IPS DF 6.9 (cell line): Measurements from ENCODE around the gene TOX2.

ENCODE experiments used
- DNase-seq: peaks from one replicate; pipeline ENCODE4 v3.0.0-alpha.2; 2013; ENCODE audit warnings: low read depth, low spot score
- H3K27ac ChIP-seq: one replicate; pipeline ENCODE4 v1.5.1; 2013; ENCODE audit warnings: low read length, control low read depth
- H3K27me3 ChIP-seq: 2 replicates; pipeline ENCODE4 v1.6.1; 2013; ENCODE audit warnings: mild to moderate bottlenecking, low read length; ENCODE audit not compliant: control insufficient read depth, insufficient read depth
- H3K36me3 ChIP-seq: 2 replicates; pipeline ENCODE4 v1.6.1; 2013; ENCODE audit warnings: low read length; ENCODE audit not compliant: control insufficient read depth, insufficient read depth
- H3K4me1 ChIP-seq: 2 replicates; pipeline ENCODE4 v1.6.1; 2013; ENCODE audit warnings: low read length; ENCODE audit not compliant: control insufficient read depth, insufficient read depth
- H3K4me3 ChIP-seq: 2 replicates; pipeline ENCODE4 v1.5.1; 2013; ENCODE audit warnings: mild to moderate bottlenecking, low read length
- H3K9me3 ChIP-seq: 2 replicates; pipeline ENCODE4 v1.6.1; 2013; ENCODE audit warnings: low read length, inconsistent platforms; ENCODE audit not compliant: control insufficient read depth, insufficient read depth
- WGBS: extraction: QIAGEN DNeasy Blood & Tissue Kit; methylation state at CpG from one replicate; pipeline ENCODE4 v1.1.7; 2013; ENCODE audit warnings: mixed read lengths, missing lambda C conversion rate; ENCODE audit not compliant: insufficient read length, insufficient coverage; 5-methylcytosine and 5-hydroxymethylcytosine counted together

Gene TOX2

DNA sequence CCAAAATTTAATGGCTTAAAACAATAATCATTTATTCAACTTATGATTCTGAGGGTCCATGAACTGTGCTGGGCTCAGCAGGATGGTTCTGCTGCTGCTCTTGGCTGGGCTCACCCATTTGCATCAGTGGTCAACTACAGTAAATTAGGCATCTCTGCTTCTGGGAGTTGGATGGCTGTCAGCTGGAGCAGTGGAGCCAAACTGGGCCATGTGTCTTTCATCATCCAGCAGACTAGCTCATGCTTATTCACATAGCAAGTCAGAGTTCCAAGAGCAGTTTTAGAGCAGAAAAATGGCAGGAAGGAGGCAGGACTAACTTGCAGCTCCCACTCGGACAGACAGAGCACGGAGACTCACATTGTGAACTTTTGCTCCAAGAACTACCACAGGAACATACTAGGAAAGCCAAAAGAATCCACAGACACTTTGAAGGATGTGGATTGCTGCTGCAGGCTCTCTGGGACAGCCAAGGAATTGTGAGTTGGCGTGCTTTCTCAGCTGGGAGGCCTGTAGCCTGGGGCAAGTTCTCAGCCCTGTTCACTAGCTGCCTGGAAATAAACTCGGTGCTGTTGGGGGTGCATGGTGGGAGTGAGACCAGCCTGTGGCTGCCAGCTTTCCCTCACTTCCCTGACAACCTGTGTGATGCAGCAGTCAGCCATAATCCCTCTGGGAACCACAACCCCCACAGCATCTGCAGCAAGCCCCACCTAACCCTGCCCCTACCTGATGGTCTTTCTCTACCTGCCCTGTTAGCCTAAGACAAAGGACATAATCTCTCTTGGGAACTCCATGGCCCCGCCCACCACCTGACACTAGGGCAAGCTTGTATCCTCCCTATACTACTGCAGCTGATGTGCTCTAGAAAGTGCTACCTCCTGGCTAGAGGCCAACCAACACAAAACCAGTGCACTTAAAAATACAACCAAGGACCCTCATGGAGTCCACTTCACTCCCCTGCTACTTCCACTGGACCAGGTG, 143.3 kb downstream of the TOX2 start:
- no CpG with 5 or more reads among the region's 5 CpGs for WGBS
- H3K27me3 ChIP-seq: no peaks in the 10 kb centered on the region
- no peak overlapping the region for H3K27ac ChIP-seq
- no peaks in the 10 kb centered on the region for H3K4me1 ChIP-seq
- H3K9me3 ChIP-seq: no peaks in the 10 kb centered on the region
- H3K4me3 ChIP-seq: no peak overlapping the region
- DNase-seq: no peak
- H3K36me3 ChIP-seq: no peaks in the 10 kb centered on the region

- Histone ChIP-seq H3K4me3 (no peak overlapping the region), H3K9me3 (no peaks in the 10 kb centered on the region), H3K27ac (no peak overlapping the region), H3K36me3 (no peaks in the 10 kb centered on the region), H3K27me3 (no peaks in the 10 kb centered on the region), H3K4me1 (no peaks in the 10 kb centered on the region)
- WGBS: no CpG with 5 or more reads among the region's 17 CpGs
- DNase-seq: no peak
Measured at GRCh38 chr20:44064501-44065400, 150.1 kb downstream of the TOX2 start.

DNA sequence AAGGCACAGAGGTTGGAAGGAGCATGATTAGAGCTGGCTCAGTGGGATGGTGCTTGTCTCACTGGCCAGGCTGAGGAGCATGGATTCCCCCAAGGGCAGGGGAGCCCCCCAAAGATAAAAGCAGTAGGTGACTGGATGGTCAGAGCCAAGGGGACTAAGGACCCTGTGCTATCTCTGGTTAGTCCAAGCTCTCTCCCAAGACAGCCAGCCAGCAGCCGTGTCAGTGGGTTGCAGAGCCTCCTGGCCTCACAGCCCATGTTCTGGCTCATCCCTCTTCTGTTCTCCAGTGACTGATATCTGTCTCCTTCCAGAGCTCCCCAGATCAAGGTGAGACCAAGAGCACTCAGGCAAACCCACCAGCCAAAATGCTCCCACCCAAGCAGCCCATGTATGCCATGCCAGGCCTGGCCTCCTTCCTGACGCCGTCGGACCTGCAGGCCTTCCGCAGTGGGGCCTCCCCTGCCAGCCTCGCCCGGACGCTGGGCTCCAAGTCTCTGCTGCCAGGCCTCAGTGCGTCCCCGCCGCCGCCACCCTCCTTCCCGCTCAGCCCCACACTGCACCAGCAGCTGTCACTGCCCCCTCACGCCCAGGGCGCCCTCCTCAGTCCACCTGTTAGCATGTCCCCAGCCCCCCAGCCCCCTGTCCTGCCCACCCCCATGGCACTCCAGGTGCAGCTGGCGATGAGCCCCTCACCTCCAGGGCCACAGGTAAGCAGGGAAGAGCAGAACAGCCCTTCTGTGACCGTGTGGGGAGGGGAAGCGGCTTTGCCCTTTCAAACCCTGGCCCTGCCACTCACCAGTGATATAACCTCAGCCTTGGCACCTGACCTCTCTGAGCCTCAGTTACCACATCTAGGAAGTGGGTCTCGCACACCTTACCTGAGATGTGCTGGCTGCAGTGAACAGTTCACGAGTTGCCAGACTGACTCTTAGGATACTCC, 151.0 kb downstream of the TOX2 start:
- Histone ChIP-seq H3K27ac (no peak overlapping the region), H3K36me3 (no peaks in the 10 kb centered on the region), H3K4me1 (no peaks in the 10 kb centered on the region), H3K9me3 (no peaks in the 10 kb centered on the region), H3K4me3 (no peak overlapping the region), H3K27me3 (no peaks in the 10 kb centered on the region)
- DNase-seq: no peak
- no CpG with 5 or more reads among the region's 20 CpGs for WGBS

DNA sequence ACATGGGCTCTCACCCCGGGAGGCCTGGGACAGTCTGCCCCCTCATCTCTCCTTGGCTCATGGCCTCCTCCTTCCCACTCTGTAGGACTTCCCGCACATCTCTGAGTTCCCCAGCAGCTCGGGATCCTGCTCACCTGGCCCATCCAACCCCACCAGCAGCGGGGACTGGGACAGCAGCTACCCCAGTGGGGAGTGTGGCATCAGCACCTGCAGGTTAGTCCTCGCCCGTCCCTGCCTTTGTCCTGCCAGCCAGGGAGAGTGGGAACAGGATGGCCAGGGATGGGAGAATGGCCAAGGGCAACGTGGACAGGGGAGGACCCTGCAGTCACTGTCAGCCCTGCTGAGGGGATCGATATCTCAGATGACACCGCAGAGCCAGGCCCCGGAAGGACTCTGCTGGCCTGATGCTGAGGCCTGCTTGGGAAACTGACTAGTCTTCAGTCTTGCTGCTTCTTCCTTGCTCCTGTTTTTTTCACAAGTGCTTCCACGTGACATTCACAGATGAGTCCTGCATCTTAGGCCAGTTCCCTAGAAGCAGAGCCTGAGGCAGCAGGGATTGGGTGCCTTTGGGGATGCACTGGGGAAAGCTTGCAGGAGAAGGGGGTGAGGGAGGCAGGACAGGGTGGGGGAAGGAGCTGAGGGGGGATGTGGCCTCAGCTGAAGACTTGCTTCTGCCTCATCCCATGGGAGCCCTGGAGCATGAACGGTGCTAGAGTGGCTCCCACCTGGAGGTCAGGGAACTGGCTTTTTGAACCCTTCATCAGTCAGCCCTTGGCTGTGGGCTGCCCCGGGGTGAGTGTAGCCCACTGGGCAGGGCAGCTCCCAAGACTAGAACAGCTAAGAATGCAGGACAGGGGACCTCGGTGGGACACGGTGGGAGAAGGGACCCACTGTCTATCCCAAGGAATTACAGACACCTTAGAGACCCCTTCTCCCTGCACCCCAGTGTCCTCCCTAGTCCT, 152.3 kb downstream of the TOX2 start:
- Histone ChIP-seq H3K4me3 (no peak overlapping the region), H3K27ac (no peak overlapping the region), H3K27me3 (no peaks in the 10 kb centered on the region), H3K4me1 (no peaks in the 10 kb centered on the region; the same call in 1 of the 2 replicates), H3K9me3 (no peaks in the 10 kb centered on the region), H3K36me3 (no peaks in the 10 kb centered on the region)
- no CpG with 5 or more reads among the region's 15 CpGs for WGBS
- DNase-seq: no peak

- Histone ChIP-seq H3K4me1 (no peaks in the 10 kb centered on the region; the same call in 1 of the 2 replicates), H3K27ac (no peak overlapping the region), H3K36me3 (no peaks in the 10 kb centered on the region), H3K27me3 (no peaks in the 10 kb centered on the region), H3K9me3 (no peaks in the 10 kb centered on the region), H3K4me3 (no peak overlapping the region)
- no CpG with 5 or more reads among the region's 15 CpGs for WGBS
- DNase-seq: no peak
Measured at GRCh38 chr20:44067650-44068081, 153.0 kb downstream of the TOX2 start.

- H3K4me1 ChIP-seq: no peaks in the 10 kb centered on the region; the same call in 1 of the 2 replicates
- no peaks in the 10 kb centered on the region for H3K36me3 ChIP-seq
- no peak for DNase-seq
- H3K27me3 ChIP-seq: no peaks in the 10 kb centered on the region
- no peak overlapping the region for H3K4me3 ChIP-seq
- H3K9me3 ChIP-seq: no peaks in the 10 kb centered on the region
- no peak overlapping the region for H3K27ac ChIP-seq
- no CpG with 5 or more reads among the region's 30 CpGs for WGBS
Measured at GRCh38 chr20:44068316-44069201, 153.9 kb downstream of the TOX2 start.

DNA sequence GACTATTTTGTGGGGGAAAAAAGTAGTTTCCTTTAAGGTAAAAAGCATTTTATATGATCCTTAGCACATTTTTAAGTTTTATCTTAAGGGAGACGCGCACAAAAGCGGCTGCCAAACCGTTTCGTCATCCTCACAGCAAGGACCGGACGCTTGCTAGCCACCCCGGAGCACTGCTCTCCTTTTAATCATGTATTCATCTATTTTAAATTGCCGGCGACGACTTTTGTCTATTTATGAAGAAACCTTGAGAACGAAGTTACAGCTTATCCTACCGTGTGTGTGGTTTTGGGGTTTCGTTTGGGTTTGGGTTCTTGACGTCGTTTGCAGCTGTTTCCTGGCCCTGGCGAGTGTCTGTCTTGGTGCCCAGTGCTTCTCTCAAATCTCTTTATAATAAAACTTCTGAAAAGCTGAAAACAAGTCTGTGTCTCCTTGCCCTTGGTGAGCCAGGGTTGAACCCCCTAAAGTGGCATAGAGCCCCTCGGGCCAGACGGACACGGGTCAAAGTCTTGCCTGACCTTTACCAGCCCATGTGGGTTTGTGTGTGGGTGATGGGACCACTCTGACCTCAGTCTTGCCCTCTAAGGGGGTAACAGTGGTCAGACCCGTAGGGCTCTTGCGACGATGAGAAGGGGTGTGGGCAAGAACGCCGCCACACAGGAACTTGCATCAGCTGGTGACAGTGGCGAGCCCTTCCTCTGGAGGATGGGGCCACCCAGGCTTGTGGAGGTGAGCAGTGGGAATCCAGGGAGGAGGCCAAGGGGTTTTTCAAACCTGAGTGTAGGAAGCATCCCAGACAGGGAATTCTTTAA, 154.8 kb downstream of the TOX2 start:
- H3K4me3 ChIP-seq: no peak overlapping the region
- H3K9me3 ChIP-seq: no peaks in the 10 kb centered on the region
- no peak overlapping the region for H3K27ac ChIP-seq
- no peak for DNase-seq
- no peaks in the 10 kb centered on the region for H3K36me3 ChIP-seq
- WGBS: no CpG with 5 or more reads among the region's 26 CpGs
- no peaks in the 10 kb centered on the region; the same call in 1 of the 2 replicates for H3K4me1 ChIP-seq
- H3K27me3 ChIP-seq: no peaks in the 10 kb centered on the region
